ENCODE data around the gene NIPSNAP2. TPM values are rescaled to one million over a fixed set of nuclear protein-coding genes. Genes with fewer than 3 reads are reported as not detected.

NIPSNAP2 gene
- polyA plus RNA-seq, 2 of the 4 experiments (the other 2 are of a cell fraction): 48.2 to 135 TPM

DNA sequence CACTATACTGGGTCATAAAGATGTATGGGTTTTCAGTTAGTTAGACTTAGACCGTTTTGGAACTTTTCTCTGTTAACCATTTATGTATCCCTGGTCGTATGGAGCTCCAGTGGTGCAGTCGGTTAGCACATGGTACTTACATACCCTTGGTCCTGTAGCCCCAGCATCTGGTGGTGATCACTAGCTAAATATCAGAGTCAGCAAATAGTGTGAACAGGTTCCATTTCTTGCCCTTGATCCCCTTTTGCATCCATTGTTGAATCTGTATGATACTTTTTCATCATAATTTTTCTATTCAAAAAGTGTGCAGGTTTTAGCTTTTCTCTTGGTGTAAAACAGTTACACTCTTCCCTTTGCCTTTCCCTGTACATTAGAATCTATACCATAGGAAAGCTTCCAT is 15.9 kb downstream of the NIPSNAP2 start:
- TF ChIP-seq BHLHE40 (IDR thresholded peaks at IDR 0.05; ENCODE audit: low read depth, low read length) (no peak), HDAC2 (IDR thresholded peaks at IDR 0.05) (no peak), MAFK (IDR thresholded peaks at IDR 0.05; ENCODE audit: partially characterized antibody) (peak; percentile 53), HOXB13 (CRISPR knock-in tag; IDR thresholded peaks at IDR 0.05; ENCODE audit: low read depth) (no peak), RNF2 (IDR thresholded peaks at IDR 0.05; ENCODE audit: borderline replicate concordance, low read depth) (no peak)

DNA sequence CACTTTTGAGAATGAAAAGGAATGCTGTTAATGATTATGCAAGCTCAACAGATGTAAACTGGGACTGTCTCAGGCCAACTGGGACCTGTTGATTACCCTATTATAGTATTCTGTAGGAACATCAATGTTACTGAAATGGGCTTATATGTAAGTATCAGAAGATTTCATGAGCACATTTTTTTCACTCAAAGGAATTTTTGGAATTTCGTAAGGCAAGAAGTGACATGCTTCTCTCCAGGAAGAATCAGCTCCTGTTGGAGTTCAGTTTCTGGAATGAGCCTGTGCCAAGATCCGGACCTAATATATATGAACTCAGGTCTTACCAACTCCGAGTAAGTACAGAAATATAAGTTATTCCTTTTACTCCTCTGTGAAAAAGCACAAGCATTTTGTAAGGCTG is 19.2 kb downstream of the NIPSNAP2 start:
- 86% methylated on average over 3 of the region's 3 CpGs for WGBS (ENCODE audit: missing lambda C conversion rate)
- Histone ChIP-seq H3K27ac (no peak overlapping the region), H3K4me3 (no peak overlapping the region), H3K4me2 (no peak overlapping the region), H3K9me3 (no peaks in the 10 kb centered on the region), H3K4me1 (no peaks in the 10 kb centered on the region)
- DNase-seq (ENCODE audit: low read depth in 1 of 2, low spot score in 1 of 2) (no peak), ATAC-seq (no peak), FAIRE-seq (no peak)
- CTCF ChIA-PET: interaction anchor here (1.5 kb wide), 1 partner anchor 19 kb away, joined by 5 read pairs; the partner anchor contains the start of gene NIPSNAP2
- TF ChIP-seq KDM1A (IDR thresholded peaks at IDR 0.05; ENCODE audit: low read depth): no peak
- TF ChIP-seq FOSB (CRISPR knock-in tag; IDR thresholded peaks at IDR 0.05): no peak
- no peak for TF ChIP-seq JUN (IDR thresholded peaks at IDR 0.05)
- no peak for TF ChIP-seq MAFK (IDR thresholded peaks at IDR 0.05; ENCODE audit: partially characterized antibody)
- no peak for TF ChIP-seq CHD4 (IDR thresholded peaks at IDR 0.05; ENCODE audit: borderline replicate concordance)
- TF ChIP-seq, protein P1, sequence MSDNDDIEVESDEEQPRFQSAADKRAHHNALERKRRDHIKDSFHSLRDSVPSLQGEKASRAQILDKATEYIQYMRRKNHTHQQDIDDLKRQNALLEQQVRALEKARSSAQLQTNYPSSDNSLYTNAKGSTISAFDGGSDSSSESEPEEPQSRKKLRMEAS (IDR thresholded peaks at IDR 0.05): no peak
- TF ChIP-seq POLR2AphosphoS2 (conservative IDR thresholded peaks at IDR 0.05; ENCODE audit: low read length): no peak
- TF ChIP-seq RCOR1 (IDR thresholded peaks at IDR 0.05; ENCODE audit: low read depth, low read length): no peak
- TF ChIP-seq JUNB (IDR thresholded peaks at IDR 0.05): no peak
- TF ChIP-seq TP53 (CRISPR knock-in tag; IDR thresholded peaks at IDR 0.05): no peak
- TF ChIP-seq, protein P2, sequence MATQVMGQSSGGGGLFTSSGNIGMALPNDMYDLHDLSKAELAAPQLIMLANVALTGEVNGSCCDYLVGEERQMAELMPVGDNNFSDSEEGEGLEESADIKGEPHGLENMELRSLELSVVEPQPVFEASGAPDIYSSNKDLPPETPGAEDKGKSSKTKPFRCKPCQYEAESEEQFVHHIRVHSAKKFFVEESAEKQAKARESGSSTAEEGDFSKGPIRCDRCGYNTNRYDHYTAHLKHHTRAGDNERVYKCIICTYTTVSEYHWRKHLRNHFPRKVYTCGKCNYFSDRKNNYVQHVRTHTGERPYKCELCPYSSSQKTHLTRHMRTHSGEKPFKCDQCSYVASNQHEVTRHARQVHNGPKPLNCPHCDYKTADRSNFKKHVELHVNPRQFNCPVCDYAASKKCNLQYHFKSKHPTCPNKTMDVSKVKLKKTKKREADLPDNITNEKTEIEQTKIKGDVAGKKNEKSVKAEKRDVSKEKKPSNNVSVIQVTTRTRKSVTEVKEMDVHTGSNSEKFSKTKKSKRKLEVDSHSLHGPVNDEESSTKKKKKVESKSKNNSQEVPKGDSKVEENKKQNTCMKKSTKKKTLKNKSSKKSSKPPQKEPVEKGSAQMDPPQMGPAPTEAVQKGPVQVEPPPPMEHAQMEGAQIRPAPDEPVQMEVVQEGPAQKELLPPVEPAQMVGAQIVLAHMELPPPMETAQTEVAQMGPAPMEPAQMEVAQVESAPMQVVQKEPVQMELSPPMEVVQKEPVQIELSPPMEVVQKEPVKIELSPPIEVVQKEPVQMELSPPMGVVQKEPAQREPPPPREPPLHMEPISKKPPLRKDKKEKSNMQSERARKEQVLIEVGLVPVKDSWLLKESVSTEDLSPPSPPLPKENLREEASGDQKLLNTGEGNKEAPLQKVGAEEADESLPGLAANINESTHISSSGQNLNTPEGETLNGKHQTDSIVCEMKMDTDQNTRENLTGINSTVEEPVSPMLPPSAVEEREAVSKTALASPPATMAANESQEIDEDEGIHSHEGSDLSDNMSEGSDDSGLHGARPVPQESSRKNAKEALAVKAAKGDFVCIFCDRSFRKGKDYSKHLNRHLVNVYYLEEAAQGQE (IDR thresholded peaks at IDR 0.05): no peak
- TF ChIP-seq, protein P3, sequence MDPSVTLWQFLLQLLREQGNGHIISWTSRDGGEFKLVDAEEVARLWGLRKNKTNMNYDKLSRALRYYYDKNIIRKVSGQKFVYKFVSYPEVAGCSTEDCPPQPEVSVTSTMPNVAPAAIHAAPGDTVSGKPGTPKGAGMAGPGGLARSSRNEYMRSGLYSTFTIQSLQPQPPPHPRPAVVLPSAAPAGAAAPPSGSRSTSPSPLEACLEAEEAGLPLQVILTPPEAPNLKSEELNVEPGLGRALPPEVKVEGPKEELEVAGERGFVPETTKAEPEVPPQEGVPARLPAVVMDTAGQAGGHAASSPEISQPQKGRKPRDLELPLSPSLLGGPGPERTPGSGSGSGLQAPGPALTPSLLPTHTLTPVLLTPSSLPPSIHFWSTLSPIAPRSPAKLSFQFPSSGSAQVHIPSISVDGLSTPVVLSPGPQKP (IDR thresholded peaks at IDR 0.05; ENCODE audit: low read depth, low read length): no peak
- TF ChIP-seq KDM5A (IDR thresholded peaks at IDR 0.05): no peak
- TF ChIP-seq HOXB13 (CRISPR knock-in tag; IDR thresholded peaks at IDR 0.05; ENCODE audit: low read depth): no peak
- POLR2A ChIA-PET: no interaction called here

More for the DNA sequence above, 15.9 kb downstream of the NIPSNAP2 start:
- 87% methylated on average over 3 of the region's 3 CpGs for WGBS (ENCODE audit: missing lambda C conversion rate)
- DNase-seq (ENCODE audit: low read depth in 1 of 2, low spot score in 1 of 2) (no peak), ATAC-seq (no peak), FAIRE-seq (no peak)
- ChIA-PET POLR2A (interaction anchor here (0.6 kb wide), 1 partner anchor 49 kb away, joined by 5 read pairs; no protein-coding TSS in a partner anchor), CTCF (interaction anchor here (0.6 to 1.3 kb wide), 2 partner anchors 9 to 16 kb away, joined by 3 to 7 read pairs; partner anchors contain the start of gene NIPSNAP2)
- H3K27ac ChIP-seq: no peak overlapping the region
- no peak overlapping the region for H3K4me3 ChIP-seq
- peaks cover 7% of the 10 kb centered on the region; the same call in 2 of the 3 replicates for H3K4me1 ChIP-seq
- no peak overlapping the region for H3K4me2 ChIP-seq
- no peaks in the 10 kb centered on the region for H3K9me3 ChIP-seq

DNA sequence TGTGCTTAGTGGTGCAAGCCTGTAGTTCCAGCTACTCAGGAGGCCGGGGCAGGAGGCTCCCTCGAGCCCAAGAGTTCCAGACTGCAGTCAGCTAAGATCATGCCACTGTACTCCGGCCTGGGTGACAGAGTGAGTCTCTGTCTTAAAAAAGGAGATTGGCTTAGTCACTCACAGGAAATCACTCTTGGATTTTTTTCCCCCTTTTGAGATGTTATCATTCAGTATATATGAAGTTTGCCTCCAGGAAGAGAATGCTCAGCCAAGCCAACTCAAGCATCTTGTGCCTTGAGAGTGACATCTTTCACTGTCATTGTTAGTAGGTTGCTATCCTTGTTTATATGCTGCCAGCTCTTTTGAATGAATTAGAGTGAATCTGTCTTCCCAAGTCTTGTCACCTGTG is 28.0 kb downstream of the NIPSNAP2 start:
- FAIRE-seq: no peak
- POLR2A ChIA-PET: no interaction called here
- WGBS (ENCODE audit: missing lambda C conversion rate): 80% methylated on average over 3 of the region's 3 CpGs

More for the DNA sequence above, 28.0 kb downstream of the NIPSNAP2 start:
- no peaks in the 10 kb centered on the region for H3K4me1 ChIP-seq
- no peak for DNase-seq (ENCODE audit: low read depth in 1 of 2, low spot score in 1 of 2)
- H3K4me3 ChIP-seq: no peak overlapping the region
- H3K9me3 ChIP-seq: no peaks in the 10 kb centered on the region
- CTCF ChIA-PET: no interaction called here
- TF ChIP-seq ESRRA (IDR thresholded peaks at IDR 0.05; ENCODE audit: borderline replicate concordance, low read length) (no peak), JUN (IDR thresholded peaks at IDR 0.05) (no peak), ZC3H11A (IDR thresholded peaks at IDR 0.05) (no peak), CHD2 (IDR thresholded peaks at IDR 0.05; ENCODE audit: low read length, partially characterized antibody) (no peak), JUNB (IDR thresholded peaks at IDR 0.05) (no peak), PHF8 (IDR thresholded peaks at IDR 0.05; ENCODE audit: borderline replicate concordance, low read depth) (no peak), HOXB5 (CRISPR knock-in tag; IDR thresholded peaks at IDR 0.05) (no peak), CBX8 (IDR thresholded peaks at IDR 0.05) (no peak)
- TF ChIP-seq, protein P1 (IDR thresholded peaks at IDR 0.05): no peak
- no peak overlapping the region for H3K27ac ChIP-seq
- H3K4me2 ChIP-seq: no peak overlapping the region
- ATAC-seq: no peak

All from A549 (cell line).